ENCODE results near the gene TPCN1.

The TPCN1 gene

GRCh38 chr12:113339540-113339939 is 118.3 kb downstream of the TPCN1 start:
- no peak for DNase-seq (ENCODE audit: low read depth)
- TF ChIP-seq CTCF (conservative IDR thresholded peaks at IDR 0.05; ENCODE audit: control insufficient read depth, insufficient read depth, low read depth, low read length): no peak

GRCh38 chr12:113340061-113340460 is 118.8 kb downstream of the TPCN1 start:
- DNase-seq (ENCODE audit: low read depth): no peak
- H3K4me3 ChIP-seq (ENCODE audit: control insufficient read depth, low read depth, low read length): no peak overlapping the region
- TF ChIP-seq CTCF (conservative IDR thresholded peaks at IDR 0.05; ENCODE audit: control insufficient read depth, insufficient read depth, low read depth, low read length): no peak

More at GRCh38 chr12:113339540-113339939, 118.3 kb downstream of the TPCN1 start:
- no peak overlapping the region for H3K4me3 ChIP-seq (ENCODE audit: control insufficient read depth, low read depth, low read length)

DNA sequence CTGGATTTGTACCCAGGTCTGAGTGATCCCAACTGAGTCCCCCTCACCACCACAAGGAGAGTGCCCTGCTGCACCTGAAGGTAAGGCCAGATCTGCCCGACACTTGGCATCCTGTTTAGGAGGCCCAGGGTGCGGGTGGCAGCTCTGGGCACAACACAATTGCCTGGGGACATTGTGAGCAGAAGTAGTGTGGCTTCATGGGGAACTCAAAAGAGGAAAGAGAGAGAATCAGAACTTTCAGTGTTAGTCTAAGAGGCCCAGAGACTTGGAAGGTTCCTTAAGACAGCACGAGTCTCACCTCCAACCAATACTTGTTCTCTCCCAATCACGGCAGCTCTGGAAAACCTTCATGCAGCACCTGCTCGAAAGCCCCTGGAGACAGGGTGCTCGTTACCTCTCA is 120.3 kb downstream of the TPCN1 start:
- no peak for TF ChIP-seq CTCF (conservative IDR thresholded peaks at IDR 0.05; ENCODE audit: control insufficient read depth, insufficient read depth, low read depth, low read length)
- DNase-seq (ENCODE audit: low read depth): no peak

DNA sequence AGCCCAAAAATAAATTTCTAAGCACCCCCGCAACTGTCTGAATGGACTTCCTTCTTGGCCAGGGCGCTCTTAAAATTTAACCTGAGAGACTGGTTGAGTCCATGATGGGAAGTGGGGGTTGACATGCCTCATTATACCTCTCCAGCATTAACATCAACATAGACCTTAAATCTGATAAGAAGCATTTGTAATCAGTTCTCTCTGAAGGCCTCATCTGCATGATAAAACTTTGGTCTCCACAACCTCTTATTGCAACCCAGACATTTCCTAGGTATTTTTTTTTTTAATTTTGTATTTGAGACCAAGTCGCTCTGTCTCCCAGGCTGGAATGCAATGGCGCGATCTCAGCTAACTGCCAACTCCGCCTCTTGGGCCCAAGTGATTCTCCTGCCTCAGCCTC is 124.1 kb downstream of the TPCN1 start:
- no peak for TF ChIP-seq CTCF (conservative IDR thresholded peaks at IDR 0.05; ENCODE audit: control insufficient read depth, insufficient read depth, low read depth, low read length)
- DNase-seq (ENCODE audit: low read depth): no peak
- no peak overlapping the region for H3K4me3 ChIP-seq (ENCODE audit: control insufficient read depth, low read depth, low read length)

More for the DNA sequence above, 120.3 kb downstream of the TPCN1 start:
- no peak overlapping the region for H3K4me3 ChIP-seq (ENCODE audit: control insufficient read depth, low read depth, low read length)

GRCh38 chr12:113346353-113346752 is 125.1 kb downstream of the TPCN1 start:
- H3K4me3 ChIP-seq (ENCODE audit: control insufficient read depth, low read depth, low read length): no peak overlapping the region
- DNase-seq (ENCODE audit: low read depth): no peak
- no peak for TF ChIP-seq CTCF (conservative IDR thresholded peaks at IDR 0.05; ENCODE audit: control insufficient read depth, insufficient read depth, low read depth, low read length)

GRCh38 chr12:113347107-113347506 is 125.8 kb downstream of the TPCN1 start:
- DNase-seq (ENCODE audit: low read depth): no peak
- TF ChIP-seq CTCF (conservative IDR thresholded peaks at IDR 0.05; ENCODE audit: control insufficient read depth, insufficient read depth, low read depth, low read length): no peak

GRCh38 chr12:113347892-113348291 is 126.6 kb downstream of the TPCN1 start:
- TF ChIP-seq CTCF (conservative IDR thresholded peaks at IDR 0.05; ENCODE audit: control insufficient read depth, insufficient read depth, low read depth, low read length): no peak
- DNase-seq (ENCODE audit: low read depth): no peak
- no peak overlapping the region for H3K4me3 ChIP-seq (ENCODE audit: control insufficient read depth, low read depth, low read length)

More at GRCh38 chr12:113347107-113347506, 125.8 kb downstream of the TPCN1 start:
- H3K4me3 ChIP-seq (ENCODE audit: control insufficient read depth, low read depth, low read length): no peak overlapping the region
